Ecto neural progenitor cell (in vitro differentiated cells): ENCODE results near the gene ATP11A.

Experiments used
- DNase-seq: peaks from one replicate; pipeline ENCODE4 v3.0.0-alpha.2; 2018; ENCODE audit warnings: low spot score

Gene ATP11A

DNA sequence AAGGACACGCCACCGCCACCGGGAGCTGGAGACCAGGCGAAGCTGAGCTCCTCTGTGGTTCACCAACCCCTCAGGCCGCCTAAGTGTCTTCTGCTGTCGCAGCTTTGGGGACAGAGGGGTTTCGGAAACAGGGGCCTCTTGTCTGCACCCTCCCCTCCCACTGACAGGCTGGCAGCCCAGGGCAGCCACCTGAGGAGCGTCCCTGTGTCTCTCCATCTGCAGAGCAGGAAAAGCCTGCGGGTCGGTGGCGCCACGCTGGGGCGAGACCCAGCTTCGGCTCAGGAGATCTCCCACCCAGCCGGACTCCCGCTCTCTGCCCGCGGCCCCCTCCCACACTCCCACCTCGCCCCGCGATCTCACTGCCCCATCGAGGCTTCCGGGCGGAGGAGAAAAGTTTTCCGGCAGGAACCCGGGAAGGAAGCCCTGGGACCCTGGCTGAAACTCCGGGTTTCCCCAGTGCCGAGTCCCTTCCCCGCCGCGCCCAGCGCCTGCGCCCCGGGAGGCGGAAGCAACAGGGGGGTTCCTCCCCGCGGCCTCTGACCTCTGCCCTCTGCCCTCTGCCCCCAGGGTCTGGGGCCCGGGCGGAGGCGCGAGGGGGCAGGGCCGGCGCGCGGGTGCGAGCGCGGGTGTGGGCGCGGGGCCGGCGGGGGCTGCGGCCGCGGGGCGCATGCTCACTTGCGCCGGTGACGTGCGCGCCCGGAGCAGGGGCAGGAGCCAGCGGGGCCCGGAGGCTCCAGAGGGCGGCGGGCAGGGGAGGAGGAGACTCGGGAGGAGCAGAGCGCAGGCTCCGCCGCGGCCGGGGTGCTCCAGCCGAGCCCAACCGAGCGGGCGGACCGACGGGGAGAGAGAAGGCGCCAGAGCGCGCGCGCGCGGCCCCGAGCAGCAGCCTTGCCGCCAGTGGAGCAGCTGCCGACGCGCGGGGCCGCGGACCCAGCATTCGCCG lies at the start of gene ATP11A:
Gene ATP11A (plus strand): TSS at position 736 of the 943 bp plus-strand sequence. CDS start 379 bp downstream, outside the sequence.
- DNase-seq, result peak; percentile 91

DNA sequence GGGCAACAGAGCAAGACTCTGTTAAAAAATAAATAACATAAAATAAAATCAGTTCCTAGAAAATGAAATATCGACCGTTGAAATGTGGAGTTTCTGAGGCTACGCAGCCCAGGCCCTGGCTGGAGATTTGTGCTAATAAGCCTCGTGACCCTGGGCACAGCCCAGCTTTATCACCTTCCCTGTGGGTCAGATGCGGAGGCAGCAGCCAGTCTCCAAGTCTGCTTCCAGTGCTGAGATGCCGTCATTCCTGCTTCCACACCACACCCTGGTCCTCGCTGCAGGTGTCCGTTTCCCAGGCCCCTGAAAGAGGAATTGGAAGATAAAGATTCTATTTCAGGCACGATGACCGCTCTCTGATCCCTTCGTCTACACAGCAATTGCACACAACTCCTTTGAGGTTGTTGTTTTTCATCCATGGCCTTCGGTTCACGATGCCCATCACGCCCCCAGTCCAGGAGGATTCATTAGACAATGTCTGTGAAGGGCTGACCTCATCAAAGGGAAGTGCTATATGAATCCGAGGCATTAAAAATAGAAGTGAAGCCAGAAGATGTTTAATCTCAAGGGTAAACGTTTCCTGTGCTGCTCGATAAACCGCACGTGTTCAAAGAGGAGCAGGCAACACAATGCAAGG lies 48.3 kb upstream of the ATP11A start:
- DNase-seq, result peak; percentile 23

DNA sequence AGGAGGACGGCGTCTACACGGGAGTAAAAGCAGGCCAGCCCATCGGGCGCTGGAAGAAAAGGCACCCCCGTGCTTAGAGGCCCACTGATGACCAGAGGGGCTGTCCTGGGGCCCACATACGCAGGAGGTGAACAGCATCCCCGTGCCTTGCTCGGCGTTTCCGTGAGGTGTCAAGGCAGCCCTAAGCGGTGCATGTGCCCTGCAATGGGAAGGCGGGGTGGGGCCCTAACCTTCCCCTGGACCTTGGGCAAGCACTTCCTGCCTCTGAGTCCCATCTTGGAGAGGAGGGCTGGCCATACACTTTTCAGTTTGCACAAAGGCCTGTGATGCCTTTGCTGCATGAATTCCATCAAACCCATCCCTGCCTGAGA lies 47.8 kb upstream of the ATP11A start:
- DNase-seq, result no peak

DNA sequence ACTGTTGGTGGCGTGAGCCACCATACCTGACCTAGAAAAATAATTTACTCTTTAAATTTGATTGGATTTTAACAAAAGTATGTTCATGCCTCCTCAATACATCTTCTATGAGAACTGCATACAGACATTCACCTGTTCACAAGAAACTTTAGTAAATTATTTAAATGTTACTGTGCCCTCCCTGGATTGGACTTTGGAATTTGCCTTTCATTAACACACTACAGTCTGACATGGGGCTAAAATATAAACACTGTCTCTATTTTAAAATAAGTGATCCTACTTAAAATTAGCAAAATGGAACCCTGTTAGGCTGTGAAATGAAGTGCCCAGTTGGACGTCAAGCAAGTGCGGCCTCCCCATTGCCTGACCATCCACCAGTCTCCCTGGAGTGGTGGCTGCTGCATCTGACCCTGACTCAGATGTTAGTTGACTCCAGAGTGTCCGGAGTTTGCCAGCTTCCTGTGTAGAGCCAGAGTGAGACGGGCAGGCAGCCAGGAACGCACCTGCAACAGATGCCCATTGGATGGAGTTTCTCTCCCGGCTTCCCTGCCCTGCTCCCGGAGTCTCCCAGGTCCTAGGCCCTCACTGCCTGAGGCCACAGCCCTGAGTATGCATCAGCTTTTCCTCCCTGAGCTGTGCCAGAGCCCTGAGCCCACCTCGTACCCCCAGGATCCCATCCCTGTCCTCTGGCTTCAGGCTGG lies 45.9 kb upstream of the ATP11A start:
- DNase-seq, result peak; percentile 26

DNA sequence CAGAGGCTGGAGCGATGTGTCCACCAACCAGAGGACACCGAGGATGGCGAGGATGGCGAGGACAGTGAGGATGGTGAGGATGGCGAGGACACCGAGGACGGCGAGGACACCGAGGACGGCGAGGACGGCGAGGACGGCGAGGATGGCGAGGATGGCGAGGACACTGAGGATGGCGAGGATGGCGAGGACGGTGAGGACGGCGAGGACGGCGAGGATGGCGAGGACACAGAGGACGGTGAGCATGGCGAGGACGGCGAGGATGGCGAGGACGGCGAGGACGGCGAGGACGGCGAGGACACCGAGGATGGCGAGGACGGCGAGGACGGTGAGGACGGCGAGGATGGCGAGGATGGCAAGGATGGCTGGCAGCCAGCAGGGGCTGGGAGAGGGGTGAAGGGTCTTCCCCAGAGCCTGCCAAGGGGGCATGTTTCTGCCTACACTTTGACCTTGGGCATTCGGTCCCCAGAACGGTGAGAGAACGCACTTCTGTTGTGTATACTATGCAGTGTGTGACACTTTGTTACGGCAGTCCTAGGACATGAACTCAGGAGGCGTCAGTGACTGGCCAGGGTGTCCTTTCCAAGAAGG lies 44.4 kb upstream of the ATP11A start:
- DNase-seq, result peak; percentile 30

DNA sequence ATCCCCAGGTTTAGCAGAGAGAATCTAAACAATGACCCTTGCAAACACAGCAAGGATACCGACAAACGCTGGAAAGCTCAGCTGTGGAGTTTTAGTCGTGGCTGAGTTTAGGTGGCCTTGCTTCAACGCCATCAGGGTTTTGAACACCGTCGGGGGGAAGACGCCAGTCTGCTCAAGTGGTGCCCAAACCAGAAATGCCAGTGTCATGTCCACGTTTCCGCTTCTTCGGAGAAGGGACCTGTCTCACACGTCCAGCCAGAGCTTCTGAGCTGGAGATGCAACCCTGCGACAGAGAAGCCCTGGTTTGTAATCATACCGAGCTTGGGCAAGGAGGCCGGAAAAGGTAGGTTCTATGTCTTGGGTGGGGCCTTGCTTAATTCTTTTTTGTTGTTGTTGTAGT lies 42.6 kb upstream of the ATP11A start:
- DNase-seq, result no peak

DNA sequence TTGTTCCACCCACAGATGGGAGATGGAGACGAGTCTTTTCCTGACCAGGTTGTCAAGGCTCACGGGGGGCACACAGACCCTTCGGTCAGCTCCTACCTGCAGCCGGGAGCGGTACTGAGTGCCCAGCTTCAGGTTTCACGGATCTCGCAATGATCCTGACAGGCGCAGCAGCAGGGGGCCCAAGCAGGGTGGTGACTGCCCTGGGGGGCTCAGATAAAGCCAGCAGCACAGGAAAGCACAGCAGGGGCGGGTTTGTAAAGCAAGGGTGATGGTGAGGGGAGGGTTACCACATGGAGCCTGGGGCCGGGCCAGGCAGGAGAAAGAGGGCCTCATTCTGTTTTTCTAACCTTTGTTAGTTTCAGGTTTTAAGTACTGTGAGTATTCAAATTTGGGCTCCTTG lies 41.7 kb upstream of the ATP11A start:
- peak; percentile 41 for DNase-seq

DNA sequence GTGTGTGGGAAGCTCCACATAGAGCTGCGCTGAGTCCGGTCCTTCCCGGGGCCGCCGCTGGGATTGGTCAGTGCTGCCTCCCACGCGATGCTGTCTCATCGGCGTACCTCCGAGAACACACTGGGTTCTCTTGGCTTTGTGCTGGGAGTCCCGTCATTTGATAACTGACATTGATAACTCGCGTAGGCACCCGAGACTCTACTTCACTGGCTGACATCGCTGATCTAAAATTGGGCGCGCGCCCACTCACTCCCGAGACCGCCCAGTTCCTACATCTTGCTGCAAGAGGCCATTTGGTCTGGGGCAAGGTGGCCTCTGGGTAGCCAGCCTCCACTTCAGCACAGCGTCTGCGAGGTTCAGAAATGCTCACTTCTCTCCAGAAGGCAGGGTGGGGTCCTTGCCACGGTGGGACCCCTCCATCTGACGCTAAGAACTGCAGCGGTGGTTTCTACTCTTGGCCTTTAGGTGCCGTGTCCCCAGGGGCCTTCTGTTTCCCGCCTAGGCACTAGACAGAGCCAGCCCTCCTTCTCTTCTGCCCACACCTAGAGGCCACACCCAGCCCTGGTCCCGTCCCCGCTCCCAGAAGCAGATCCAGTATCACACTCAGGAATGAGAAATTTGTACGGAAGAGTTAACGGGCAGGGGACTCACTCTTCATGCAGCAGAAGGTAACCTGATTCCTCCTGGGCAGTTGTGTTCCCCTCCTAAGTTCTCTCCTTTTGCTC lies 40.7 kb upstream of the ATP11A start:
- peak; percentile 39 for DNase-seq

DNA sequence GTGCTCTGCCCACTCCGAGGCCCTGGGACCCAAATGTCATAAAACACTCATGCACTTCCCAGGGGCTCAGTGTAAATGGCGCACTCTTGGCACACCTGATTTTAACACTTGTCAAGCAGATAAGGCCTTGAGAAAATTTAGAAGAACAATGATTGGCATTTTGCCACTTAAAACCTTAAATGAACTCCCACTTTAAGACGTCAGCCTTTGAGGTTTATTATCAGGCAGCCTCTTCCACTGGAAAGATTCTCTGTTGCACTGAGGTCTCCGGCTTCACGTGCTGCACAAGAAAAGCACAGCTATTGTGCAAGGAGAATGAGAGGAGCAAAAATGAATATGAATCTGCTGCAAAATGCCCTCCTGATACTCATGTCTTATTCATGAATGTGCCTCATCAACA lies 38.5 kb upstream of the ATP11A start:
- peak; percentile 8 for DNase-seq

DNA sequence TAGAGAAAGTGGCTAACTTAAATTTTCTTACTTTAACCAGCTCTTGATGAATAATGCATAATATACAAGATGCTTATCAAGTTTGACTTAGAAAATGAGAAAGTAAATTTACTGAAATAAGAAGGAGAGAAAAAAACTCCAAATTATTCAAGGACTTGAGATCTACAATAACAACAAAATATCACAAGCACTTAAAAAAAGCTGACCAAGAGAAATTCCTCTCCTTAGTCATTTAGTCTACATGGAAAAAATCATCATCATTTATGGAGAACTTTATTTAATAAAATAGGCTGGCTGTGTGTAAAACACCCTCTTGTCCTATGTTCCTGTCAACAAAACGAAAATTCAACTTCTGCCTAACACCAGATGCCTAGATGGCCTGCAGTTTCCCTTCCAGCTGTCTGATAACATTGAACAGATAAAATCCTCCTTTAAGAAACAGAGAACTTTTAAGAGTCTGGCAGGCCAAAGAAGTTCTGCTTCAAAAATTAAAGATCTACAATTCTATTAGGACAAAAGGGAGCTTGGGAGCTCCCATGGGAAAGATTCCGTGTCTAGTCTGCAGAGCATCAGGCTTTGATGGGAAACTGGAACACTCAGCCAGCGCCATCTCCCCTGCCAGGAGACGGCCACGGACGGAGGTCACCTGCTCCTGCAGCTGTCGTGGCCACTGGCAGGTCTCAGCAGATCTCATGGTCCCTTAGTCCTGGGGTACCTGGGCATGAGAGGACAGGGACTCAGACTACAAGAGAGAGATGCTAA lies 37.9 kb upstream of the ATP11A start:
- DNase-seq, result peak; percentile 42

DNA sequence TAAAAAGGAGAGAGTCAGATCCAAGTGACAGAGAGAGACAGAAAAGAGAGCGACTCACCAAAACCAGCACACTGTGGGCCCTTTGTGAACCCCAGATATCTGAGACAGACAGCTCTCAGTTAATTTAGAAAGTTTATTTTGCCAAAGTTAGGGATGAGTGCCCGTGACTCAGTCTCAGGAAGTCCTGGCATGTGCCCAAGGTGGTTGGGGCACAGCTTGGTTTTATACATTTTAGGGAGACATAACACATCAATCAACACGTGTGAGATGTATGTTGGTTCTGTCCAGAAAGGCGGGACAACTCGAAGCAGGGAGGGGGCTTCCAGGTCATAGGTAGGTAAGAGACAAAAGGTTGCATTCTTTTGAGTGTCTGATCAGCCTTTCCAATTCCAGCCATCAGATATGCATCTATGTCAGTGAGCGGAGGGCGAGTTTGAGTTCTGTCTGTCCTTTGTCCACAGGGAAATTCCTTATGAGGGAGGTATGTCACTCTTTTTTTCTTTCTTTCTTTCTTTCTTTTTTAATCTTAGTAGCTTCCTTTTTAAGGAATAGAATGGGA lies 37.2 kb upstream of the ATP11A start:
- DNase-seq, result peak; percentile 28

DNA sequence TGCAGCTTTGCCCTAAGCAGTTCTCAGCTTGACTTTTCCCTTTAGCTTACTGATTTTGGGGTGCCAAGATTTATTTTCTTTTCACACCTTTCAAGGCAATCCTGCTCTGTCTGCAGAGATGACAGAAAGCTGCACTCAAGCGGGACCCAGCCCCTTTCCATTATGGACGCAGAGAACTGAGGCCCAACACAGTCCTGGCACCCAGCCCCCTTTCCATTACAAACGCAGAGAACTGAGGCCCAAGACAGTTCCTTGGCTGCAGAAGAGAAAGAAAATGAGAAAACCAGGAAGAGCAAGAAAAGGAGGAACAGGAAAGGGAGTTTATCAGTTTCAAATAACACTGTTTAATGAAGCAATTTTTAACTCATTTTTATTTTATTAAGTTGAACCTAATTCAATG lies 36.8 kb upstream of the ATP11A start:
- peak; percentile 22 for DNase-seq

DNA sequence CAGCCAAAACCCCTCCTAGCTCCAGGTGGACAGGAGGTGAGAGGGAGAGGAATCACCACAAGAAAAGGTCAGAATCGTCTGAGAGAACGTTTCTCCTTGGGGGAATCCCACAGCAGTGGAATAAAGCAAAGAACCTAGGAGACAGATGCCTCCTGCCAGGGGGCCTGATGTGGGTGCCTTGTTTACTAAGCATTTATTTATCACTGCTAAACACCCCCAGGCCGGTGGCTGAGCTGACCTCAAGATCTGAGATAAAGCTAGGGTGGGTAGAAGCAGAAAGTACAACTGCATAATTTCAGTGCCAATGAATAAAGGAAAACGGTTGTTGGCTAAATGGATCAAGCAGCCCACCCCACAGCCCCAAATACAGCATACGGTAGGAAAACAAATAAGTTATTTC lies 33.9 kb upstream of the ATP11A start:
- peak; percentile 32 for DNase-seq

DNA sequence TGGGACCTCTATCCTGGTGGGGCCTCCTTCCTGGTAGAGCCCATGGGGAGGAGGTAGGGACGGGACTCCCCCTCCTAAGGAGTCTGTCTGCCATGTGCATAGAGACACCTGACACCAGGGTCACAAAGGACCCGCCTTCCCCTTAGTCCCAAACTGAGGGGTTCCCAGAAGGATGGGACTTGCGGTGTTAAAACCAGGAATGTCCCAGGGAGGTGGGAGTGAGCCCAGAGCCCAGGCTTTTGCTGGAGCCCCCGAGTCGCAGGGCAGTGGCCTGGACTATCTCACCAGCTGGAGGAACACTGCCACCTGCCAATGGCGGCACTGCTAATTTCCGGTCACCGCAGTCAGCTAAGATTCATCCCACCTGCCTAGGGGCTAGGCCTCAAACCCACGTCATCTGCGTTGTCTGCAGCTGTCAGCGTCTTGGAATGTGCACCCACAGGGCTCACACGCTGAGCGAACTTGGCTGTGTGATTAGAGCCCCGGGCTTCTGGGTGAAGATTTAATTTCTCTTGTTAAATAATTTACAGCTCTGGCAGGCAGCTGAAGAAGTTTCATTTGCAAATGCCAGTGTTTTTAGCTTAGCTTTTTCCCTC lies 31.9 kb upstream of the ATP11A start:
- DNase-seq, result peak; percentile 47

DNA sequence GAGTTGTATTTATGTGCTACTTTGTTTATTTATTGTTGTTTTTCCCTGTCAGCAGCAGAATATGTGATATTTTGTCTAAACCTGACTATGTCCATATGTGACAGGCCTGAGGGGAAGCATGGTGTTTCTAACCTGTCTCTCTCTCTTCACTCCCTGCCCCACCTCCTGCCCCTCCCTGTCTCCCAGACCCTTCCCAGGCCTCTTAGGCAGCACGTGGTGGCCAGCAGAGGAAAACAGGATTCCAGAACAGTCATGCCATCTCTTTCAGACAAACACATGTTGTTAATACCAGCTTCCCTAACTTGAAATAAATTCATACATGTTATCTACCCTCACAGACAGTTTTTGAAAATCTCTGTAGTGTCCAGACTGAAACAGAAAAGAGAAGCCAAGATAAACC lies 31.0 kb upstream of the ATP11A start:
- peak; percentile 32 for DNase-seq

DNA sequence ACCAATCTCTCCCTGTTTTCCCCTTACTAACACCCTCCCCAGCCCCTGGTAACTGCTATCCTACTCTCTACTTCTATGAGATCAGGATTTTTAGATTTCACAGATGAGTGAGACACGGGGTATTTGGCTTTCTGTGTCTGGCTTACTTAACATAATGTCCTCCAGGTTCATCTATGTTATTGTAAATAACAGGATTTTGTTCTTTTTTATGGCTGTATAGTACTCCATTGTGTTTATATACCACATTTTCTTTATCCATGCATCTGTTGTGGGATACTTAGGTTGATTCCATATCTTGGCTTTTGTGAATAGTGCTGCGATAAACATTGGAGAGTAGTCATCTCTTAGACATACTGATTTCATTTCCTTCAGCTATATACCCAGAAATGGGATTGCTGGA lies 28.5 kb upstream of the ATP11A start:
- no peak for DNase-seq

DNA sequence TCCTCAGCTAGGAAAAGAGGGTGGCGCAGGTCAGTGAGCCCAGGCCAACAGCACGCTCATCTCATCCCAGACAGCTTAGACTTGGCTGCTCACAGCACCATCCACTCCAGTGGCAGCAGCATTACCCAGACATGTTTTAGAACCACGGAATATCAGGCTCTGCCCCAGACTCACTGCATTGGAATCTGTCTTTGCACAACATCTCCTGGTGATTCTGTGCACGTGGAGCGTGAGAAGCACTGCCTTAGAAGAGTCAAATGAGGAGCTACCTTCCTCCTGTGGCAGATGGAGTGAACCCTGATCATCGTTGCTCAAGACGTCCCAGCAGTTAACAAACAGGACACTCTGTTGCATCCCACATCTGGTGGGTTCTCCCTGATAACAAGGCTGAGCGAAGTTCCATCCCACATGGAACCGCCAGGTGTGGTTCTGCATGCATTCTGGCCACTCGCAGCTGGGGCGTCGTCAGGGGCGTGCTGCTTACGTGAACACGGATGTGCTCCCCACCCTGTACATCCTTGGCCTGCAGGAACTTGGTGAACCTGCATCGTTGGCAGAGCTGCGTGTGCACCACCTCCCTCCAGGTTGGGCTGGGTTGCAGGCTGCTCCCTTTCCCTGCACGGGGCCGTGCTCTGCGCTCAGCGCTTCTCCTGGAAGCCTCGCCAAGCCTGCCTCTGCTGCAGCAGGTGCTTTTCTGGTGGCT lies 25.2 kb upstream of the ATP11A start:
- peak; percentile 36 for DNase-seq

DNA sequence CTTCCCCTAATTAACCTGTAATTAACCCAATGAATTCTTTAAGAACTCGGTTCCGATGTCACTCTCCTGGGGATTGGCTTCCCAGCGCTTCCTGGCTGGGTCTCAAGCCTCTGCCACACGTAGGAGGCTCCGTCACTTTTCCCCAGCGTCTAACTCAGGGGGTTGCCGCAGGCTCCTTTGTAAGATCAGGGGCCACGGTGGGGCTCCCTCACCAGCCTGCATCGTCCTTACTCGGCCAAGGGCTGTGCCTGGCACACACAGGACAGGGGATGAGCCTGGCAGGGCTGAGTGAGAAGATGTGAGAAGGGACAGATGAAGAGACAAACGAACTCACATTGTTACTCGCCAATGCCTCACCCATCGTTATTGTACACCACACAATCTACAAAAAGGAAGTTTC lies 20.9 kb upstream of the ATP11A start:
- peak; percentile 34 for DNase-seq

DNA sequence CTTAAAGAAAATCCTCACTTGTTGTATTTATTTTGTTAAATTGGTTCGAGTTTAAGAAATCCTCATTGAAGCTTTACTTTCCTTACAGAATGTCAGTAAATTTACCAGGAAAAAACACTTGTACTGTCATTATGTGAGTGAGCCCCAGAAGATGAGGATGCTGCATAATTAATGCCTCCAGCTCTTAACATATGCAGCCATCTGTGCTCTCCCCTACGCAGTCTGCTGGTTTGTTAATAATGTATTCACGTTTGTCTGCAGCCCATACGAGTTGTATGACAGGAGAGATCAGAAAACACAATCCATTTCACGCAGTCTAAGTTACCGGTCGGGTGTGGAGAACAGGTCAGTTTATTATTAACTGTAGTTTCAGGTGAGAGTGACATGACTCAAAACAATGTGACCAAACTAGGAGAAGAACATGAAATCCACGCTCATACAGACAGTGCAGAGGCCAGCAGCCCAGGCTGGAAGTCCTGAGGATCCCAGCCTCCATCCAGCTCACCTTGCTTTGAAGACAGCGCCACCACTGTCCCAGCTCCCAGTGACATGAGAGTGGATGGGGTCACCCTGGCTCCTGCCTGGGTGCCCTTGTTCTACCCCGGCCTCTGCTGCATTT lies 19.8 kb upstream of the ATP11A start:
- DNase-seq, result peak; percentile 34
